ENCODE measurements around the gene STX16. TPM values are rescaled to one million over a fixed set of nuclear protein-coding genes. Genes with fewer than 3 reads are reported as not detected.

Gene STX16
- total RNA-seq, 3 donors from 2014 or later, result 42.2 to 70.4 (median 43.1) TPM

- no peak for TF ChIP-seq CTCF (IDR thresholded peaks at IDR 0.05)
- H3K9me3 ChIP-seq, result no peaks in the 10 kb centered on the region
- no peaks in the 10 kb centered on the region for H3K36me3 ChIP-seq (ENCODE audit: low read depth)
- ATAC-seq, result no peak
- H3K4me1 ChIP-seq (ENCODE audit: low read depth), result no peaks in the 10 kb centered on the region
- no peak overlapping the region for H3K4me3 ChIP-seq
- DNase-seq, result no peak
- intact Hi-C loops (cut with DNase I, micrococcal nuclease), result no loop called here
Observed at GRCh38 chr20:58633161-58634053, 17.7 kb upstream of the STX16 start.

- intact Hi-C loops (cut with DNase I, micrococcal nuclease), result no loop called here
- no peaks in the 10 kb centered on the region for H3K9me3 ChIP-seq
- H3K36me3 ChIP-seq (ENCODE audit: low read depth), result no peaks in the 10 kb centered on the region
- DNase-seq (no peak), ATAC-seq (no peak)
- no peak for TF ChIP-seq CTCF (IDR thresholded peaks at IDR 0.05)
- H3K4me1 ChIP-seq (ENCODE audit: low read depth), result no peaks in the 10 kb centered on the region
- no peak overlapping the region for H3K4me3 ChIP-seq
Observed at GRCh38 chr20:58634059-58634458, 17.0 kb upstream of the STX16 start.

GRCh38 chr20:58634521-58635278, 16.4 kb upstream of the STX16 start:
- H3K4me3 ChIP-seq, result no peak overlapping the region
- intact Hi-C loops (cut with DNase I, micrococcal nuclease), result no loop called here
- no peaks in the 10 kb centered on the region for H3K36me3 ChIP-seq (ENCODE audit: low read depth)
- ATAC-seq (no peak), DNase-seq (no peak)
- no peak for TF ChIP-seq CTCF (IDR thresholded peaks at IDR 0.05)
- no peaks in the 10 kb centered on the region for H3K4me1 ChIP-seq (ENCODE audit: low read depth)
- no peaks in the 10 kb centered on the region for H3K9me3 ChIP-seq

GRCh38 chr20:58635279-58635665, 15.8 kb upstream of the STX16 start:
- Histone ChIP-seq H3K4me3 (no peak overlapping the region), H3K36me3 (ENCODE audit: low read depth) (no peaks in the 10 kb centered on the region), H3K9me3 (no peaks in the 10 kb centered on the region), H3K4me1 (ENCODE audit: low read depth) (no peaks in the 10 kb centered on the region)
- DNase-seq, result no peak
- no peak for TF ChIP-seq CTCF (IDR thresholded peaks at IDR 0.05)
- intact Hi-C loops (cut with DNase I, micrococcal nuclease), result no loop called here
- no peak for ATAC-seq

GRCh38 chr20:58636396-58636982, 14.6 kb upstream of the STX16 start:
- ATAC-seq (no peak), DNase-seq (no peak)
- Histone ChIP-seq H3K4me3 (no peak overlapping the region), H3K36me3 (ENCODE audit: low read depth) (no peaks in the 10 kb centered on the region), H3K9me3 (no peaks in the 10 kb centered on the region), H3K4me1 (ENCODE audit: low read depth) (no peaks in the 10 kb centered on the region)
- no peak for TF ChIP-seq CTCF (IDR thresholded peaks at IDR 0.05)
- intact Hi-C loops (cut with DNase I, micrococcal nuclease), result no loop called here
